DOHH2 (cell line): ENCODE measurements around the gene VAPB.

Source experiments
- H3F3A ChIP-seq: fragments of 200-600 bp; sonication (generic), shearing (Covaris generic); 2 replicates; pipeline ENCODE4 v1.6.0; 2016; ENCODE audit warnings: antibody characterized with exemption, mild to moderate bottlenecking; ENCODE audit not compliant: control insufficient read depth, insufficient read depth
- H3K27ac ChIP-seq: fragments of 200-600 bp; sonication (generic); 2 replicates; pipeline ENCODE4 v1.5.1; 2014; ENCODE audit warnings: low read depth, mild to moderate bottlenecking, low read length, moderate library complexity
- H3K27me3 ChIP-seq: fragments of 200-600 bp; sonication (generic); 2 replicates; pipeline ENCODE4 v1.6.1; 2014; ENCODE audit warnings: mild to moderate bottlenecking, low read length, mixed read lengths; ENCODE audit not compliant: control insufficient read depth
- H3K36me3 ChIP-seq: fragments of 200-600 bp; sonication (generic); 2 replicates; pipeline ENCODE4 v1.6.1; 2014; ENCODE audit warnings: mild to moderate bottlenecking, low read length, moderate library complexity, mixed read lengths; ENCODE audit not compliant: control insufficient read depth
- H3K4me1 ChIP-seq: fragments of 200-600 bp; sonication (generic); 2 replicates; pipeline ENCODE4 v1.6.1; 2014; ENCODE audit warnings: mild to moderate bottlenecking, low read length, mixed read lengths; ENCODE audit not compliant: control insufficient read depth
- H3K4me2 ChIP-seq: fragments of 200-600 bp; sonication (generic); 2 replicates; pipeline ENCODE4 v1.6.0; 2014; ENCODE audit warnings: mild to moderate bottlenecking, low read length, moderate library complexity
- H3K4me3 ChIP-seq: fragments of 200-600 bp; sonication (generic); 2 replicates; pipeline ENCODE4 v1.5.1; 2014; ENCODE audit warnings: mild to moderate bottlenecking, low read length, mixed read lengths
- H3K79me2 ChIP-seq: fragments of 200-600 bp; sonication (generic); 2 replicates; pipeline ENCODE4 v1.6.1; 2014; ENCODE audit warnings: mild to moderate bottlenecking, low read length, mixed read lengths; ENCODE audit not compliant: control insufficient read depth
- H3K9me2 ChIP-seq: fragments of 200-600 bp; sonication (generic); replicated peaks from 2 replicates; pipeline ENCODE4 v1.6.1; 2014; ENCODE audit warnings: mild to moderate bottlenecking, low read length, mixed read lengths; ENCODE audit not compliant: control insufficient read depth
- H3K9me3 ChIP-seq: fragments of 200-600 bp; sonication (generic); 2 replicates; pipeline ENCODE4 v1.6.1; 2014; ENCODE audit warnings: antibody characterized with exemption, low read length, mixed read lengths; ENCODE audit not compliant: control insufficient read depth, insufficient read depth
- H4K20me1 ChIP-seq: fragments of 200-600 bp; sonication (generic); 2 replicates; pipeline ENCODE4 v1.6.0; 2014; ENCODE audit warnings: low read depth, mild to moderate bottlenecking, antibody characterized with exemption, low read length, moderate library complexity; ENCODE audit not compliant: control insufficient read depth, insufficient read depth
- CTCF ChIP-seq: fragments of 200-600 bp; sonication (generic); IDR thresholded peaks from one replicate; pipeline ENCODE4 v1.5.1; 2014; ENCODE audit warnings: antibody characterized with exemption, mild to moderate bottlenecking, low read depth, low read length; ENCODE audit not compliant: poor library complexity, severe bottlenecking
- EZH2phosphoT487 ChIP-seq: fragments of 200-600 bp; sonication (generic); IDR thresholded peaks from 2 replicates; pipeline ENCODE4 v1.6.1; 2017; ENCODE audit warnings: borderline replicate concordance, mild to moderate bottlenecking, antibody characterized with exemption, low read length, moderate library complexity, mixed read lengths

Gene VAPB

GRCh38 chr20:58485393-58485792 lies 96.4 kb downstream of the VAPB start:
- H3K9me3 ChIP-seq = peaks cover 13% of the 10 kb centered on the region
- no peak for TF ChIP-seq EZH2phosphoT487
- TF ChIP-seq CTCF = no peak

DNA sequence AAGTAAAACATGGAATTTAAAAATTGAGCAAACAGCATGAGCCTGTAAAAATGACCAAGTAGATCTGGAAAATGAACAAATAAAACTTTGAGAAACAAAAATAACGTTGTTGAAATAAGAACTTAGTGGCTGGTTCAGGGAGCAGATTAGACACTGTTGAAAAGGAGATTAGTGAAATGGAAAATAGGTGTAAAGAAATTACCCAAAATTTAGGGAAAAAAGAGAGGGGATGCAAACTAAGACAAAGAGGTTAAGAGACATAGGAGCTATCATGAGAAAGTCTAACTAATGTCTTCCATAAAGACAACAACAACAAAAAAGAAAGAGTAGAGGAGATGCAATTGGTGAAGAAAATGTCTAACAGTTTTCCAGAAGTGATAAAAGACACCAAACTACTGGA lies 97.2 kb downstream of the VAPB start:
- H3K4me2 ChIP-seq = no peak overlapping the region
- H3K36me3 ChIP-seq = no peaks in the 10 kb centered on the region
- no peaks in the 10 kb centered on the region for H3F3A ChIP-seq
- no peaks in the 10 kb centered on the region for H3K4me1 ChIP-seq
- H4K20me1 ChIP-seq = no peaks in the 10 kb centered on the region
- H3K4me3 ChIP-seq = no peak overlapping the region
- H3K27ac ChIP-seq = no peak overlapping the region
- H3K27me3 ChIP-seq = no peaks in the 10 kb centered on the region
- no peaks in the 10 kb centered on the region for H3K9me2 ChIP-seq
- H3K9me3 ChIP-seq = peaks cover 13% of the 10 kb centered on the region
- TF ChIP-seq CTCF (no peak), EZH2phosphoT487 (no peak)
- H3K79me2 ChIP-seq = no peaks in the 10 kb centered on the region

More at GRCh38 chr20:58485393-58485792, 96.4 kb downstream of the VAPB start:
- H3K9me2 ChIP-seq = no peaks in the 10 kb centered on the region
- H3K27me3 ChIP-seq = no peaks in the 10 kb centered on the region
- H3K27ac ChIP-seq = no peak overlapping the region
- no peaks in the 10 kb centered on the region for H4K20me1 ChIP-seq
- H3K79me2 ChIP-seq = no peaks in the 10 kb centered on the region
- H3K4me1 ChIP-seq = no peaks in the 10 kb centered on the region
- no peaks in the 10 kb centered on the region for H3F3A ChIP-seq
- H3K4me3 ChIP-seq = no peak overlapping the region
- H3K36me3 ChIP-seq = no peaks in the 10 kb centered on the region
- no peak overlapping the region for H3K4me2 ChIP-seq

DNA sequence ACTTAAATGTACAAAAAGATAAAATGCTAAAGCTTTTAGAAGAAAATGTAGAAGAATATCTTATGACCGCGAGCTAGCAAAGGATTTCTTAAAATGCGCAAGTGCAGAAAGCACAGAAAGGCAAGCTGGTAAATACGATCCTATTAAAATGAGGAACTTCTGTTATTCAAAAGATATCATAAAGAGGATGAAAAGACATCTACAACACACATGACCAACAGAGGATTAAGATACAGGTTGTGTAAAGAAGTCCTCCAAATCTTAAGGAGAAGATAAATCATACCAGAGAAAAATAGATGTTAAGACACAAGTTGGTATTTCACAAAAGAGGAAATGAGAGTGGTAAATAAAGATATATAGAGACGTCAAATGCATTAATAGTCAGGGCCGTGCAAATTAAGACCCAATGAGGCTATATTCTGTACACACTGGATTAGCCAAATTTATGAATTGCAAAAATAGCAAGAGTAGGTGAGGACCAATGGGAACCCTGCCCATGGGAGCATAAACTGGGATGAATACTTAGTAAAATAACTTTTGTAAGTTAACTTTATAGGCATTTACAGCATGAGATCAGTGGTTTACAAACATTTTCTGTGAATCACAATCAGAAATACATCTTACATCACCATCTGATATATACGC lies 103.2 kb downstream of the VAPB start:
- Histone ChIP-seq H3K27me3 (no peaks in the 10 kb centered on the region), H3K4me3 (no peak overlapping the region), H3K4me1 (peaks cover 11% of the 10 kb centered on the region), H3F3A (no peaks in the 10 kb centered on the region), H3K9me3 (0 out of 2 replicates have a peak, but pooled peaks cover 3% of the 10 kb centered on the region), H3K4me2 (peak overlapping the region; percentile 41), H4K20me1 (no peaks in the 10 kb centered on the region), H3K36me3 (no peaks in the 10 kb centered on the region), H3K9me2 (no peaks in the 10 kb centered on the region), H3K27ac (no peak overlapping the region), H3K79me2 (no peaks in the 10 kb centered on the region)
- TF ChIP-seq EZH2phosphoT487 (no peak), CTCF (no peak)
